Endothelial cell of umbilical vein (primary cell): ENCODE results near the gene TEAD4. TPM values are rescaled to one million over a fixed set of nuclear protein-coding genes. Genes with fewer than 3 reads are reported as not detected.

Experiments used
- BruUV-seq: library from RNA; stranded (reverse); fragments of 400-500 nt; replicated peaks from 2 replicates; lab custom pipeline; 2021; lab: Mats Ljungman, UMichigan
- CTCF ChIA-PET: fragments of 300-600, 350-600 bp; sonication (Branson Sonifier 250); formaldehyde crosslinking; loops from one replicate; lab custom pipeline; 2021; ENCODE audit warnings: antibody characterized with exemption, inconsistent platforms; lab: Charles Lee
- POLR2A ChIA-PET: fragments of 300-600, 350-600 bp; sonication (Branson Sonifier 250); formaldehyde crosslinking; loops from one replicate; lab custom pipeline; 2021; ENCODE audit warnings: antibody characterized with exemption, inconsistent platforms; lab: Charles Lee
- DNase-seq: peaks from one replicate; pipeline ENCODE4 v3.0.0-alpha.2; 2011; ENCODE audit warnings: low read depth, low spot score
- FAIRE-seq: peaks from 2 replicates; lab custom pipeline; 2011; peaks lifted over from hg19 to GRCh38; lab: Jason Lieb, UNC
- H2AFZ ChIP-seq: 2 replicates; pipeline ENCODE4 v1.6.0; 2012; ENCODE audit warnings: low read depth, low read length, control low read depth, inconsistent platforms
- H3K27ac ChIP-seq: 2 replicates; pipeline ENCODE4 v1.5.1; 2011; ENCODE audit warnings: low read depth, mild to moderate bottlenecking, control low read depth, low read length, moderate library complexity; ENCODE audit not compliant: insufficient read depth
- H3K27me3 ChIP-seq, 2 experiments: 2 replicates each; pipeline versions ENCODE4 v1.6.0 to v1.6.1; 2011; ENCODE audit warnings: low read length in 2 of 2, mixed read lengths in 1 of 2; ENCODE audit not compliant: control insufficient read depth in 2 of 2, insufficient read depth in 2 of 2
- H3K36me3 ChIP-seq, 2 experiments: 2 replicates in 1 of 2; 3 replicates in 1 of 2; pipeline ENCODE4 v1.5.1; 2011; ENCODE audit warnings: low read length in 2 of 2, mild to moderate bottlenecking in 1 of 2, moderate library complexity in 1 of 2; ENCODE audit not compliant: control insufficient read depth in 2 of 2, insufficient read depth in 2 of 2; ENCODE audit errors: extremely low read depth in 1 of 2
- H3K4me1 ChIP-seq: 3 replicates; pipeline ENCODE4 v1.5.1; 2011; ENCODE audit warnings: mild to moderate bottlenecking, low read length; ENCODE audit not compliant: control insufficient read depth, insufficient read depth; ENCODE audit errors: extremely low read depth
- H3K4me2 ChIP-seq: 2 replicates; pipeline ENCODE4 v1.6.1; 2011; ENCODE audit warnings: low read length, control low read depth, mixed read lengths; ENCODE audit not compliant: insufficient read depth
- H3K4me3 ChIP-seq, 3 experiments: fragments of 200-600 bp in 1 of 3; sonication (generic), shearing (Covaris generic) in 1 of 3; replicated peaks in 1 of 3; 2 replicates each; pipeline ENCODE4 v1.5.1; 2011 to 2016; ENCODE audit warnings: control low read depth in 3 of 3, low read length in 3 of 3, mild to moderate bottlenecking in 2 of 3, inconsistent platforms in 1 of 3, low read depth in 1 of 3, moderate library complexity in 1 of 3; ENCODE audit not compliant: insufficient read depth in 1 of 3
- H3K79me2 ChIP-seq: 2 replicates; pipeline ENCODE4 v1.6.0; 2012; ENCODE audit warnings: low read length, inconsistent platforms; ENCODE audit not compliant: control insufficient read depth, insufficient read depth
- H3K9ac ChIP-seq: replicated peaks from 2 replicates; pipeline ENCODE3; 2011; ENCODE audit warnings: low read length, control low read depth; ENCODE audit not compliant: insufficient read depth; ENCODE audit errors: extremely low read depth
- H3K9me1 ChIP-seq: replicated peaks from 3 replicates; pipeline ENCODE4 v1.6.0; 2011; ENCODE audit warnings: mild to moderate bottlenecking, low read length; ENCODE audit not compliant: control insufficient read depth, insufficient read depth; ENCODE audit errors: extremely low read depth
- H3K9me3 ChIP-seq: replicated peaks from 2 replicates; pipeline ENCODE4 v1.5.1; 2012; ENCODE audit warnings: low read length, inconsistent platforms; ENCODE audit not compliant: control insufficient read depth, insufficient read depth
- H4K20me1 ChIP-seq: replicated peaks from 2 replicates; pipeline ENCODE3; 2011; ENCODE audit warnings: mild to moderate bottlenecking, low read length; ENCODE audit not compliant: control insufficient read depth, insufficient read depth; ENCODE audit errors: extremely low read depth
- EZH2 ChIP-seq: IDR thresholded peaks from 2 replicates; pipeline ENCODE4 v1.6.1; 2012; ENCODE audit warnings: borderline replicate concordance, low read depth, mild to moderate bottlenecking, moderate library complexity, low read length, inconsistent platforms; ENCODE audit not compliant: severe bottlenecking
- FOS ChIP-seq: IDR thresholded peaks from 2 replicates; pipeline ENCODE4 v1.6.1; 2011; ENCODE audit warnings: mild to moderate bottlenecking, low read length, moderate library complexity, borderline replicate concordance; ENCODE audit not compliant: insufficient read depth
- GATA2 ChIP-seq: IDR thresholded peaks from 2 replicates; pipeline ENCODE4 v1.7.0; 2011; ENCODE audit warnings: low read depth, mild to moderate bottlenecking, moderate library complexity, mixed read lengths, low read length; ENCODE audit not compliant: insufficient read length, insufficient read depth
- JUN ChIP-seq: IDR thresholded peaks from 2 replicates; pipeline ENCODE4 v1.6.1; 2011; ENCODE audit warnings: borderline replicate concordance, low read depth; ENCODE audit not compliant: insufficient read length, insufficient read depth
- MAX ChIP-seq: IDR thresholded peaks from 2 replicates; pipeline ENCODE4 v1.6.1; 2011; ENCODE audit not compliant: insufficient read depth, insufficient read length
- MYC ChIP-seq: IDR thresholded peaks from one replicate; pipeline ENCODE4 v1.6.1; 2011; ENCODE audit warnings: mild to moderate bottlenecking, low read depth, low read length
- POLR2A ChIP-seq: IDR thresholded peaks from 2 replicates; pipeline ENCODE4 v1.6.1; 2012; ENCODE audit warnings: low read depth, mild to moderate bottlenecking, control low read depth, low read length
- POLR2AphosphoS5 ChIP-seq: IDR thresholded peaks from 2 replicates; pipeline ENCODE4 v1.6.1; 2012; ENCODE audit warnings: low read depth, mild to moderate bottlenecking, control low read depth, low read length, moderate library complexity; ENCODE audit not compliant: insufficient read depth
- dilution Hi-C: fragments of 300-500 bp; cut with MboI; formaldehyde crosslinking; loops from one replicate; pipeline ENCODE4 v1.15.0; 2019; ENCODE audit warnings: low sequenced_read_pairs; ENCODE audit not compliant: extremely low pct_ligation_motif_present
- intact Hi-C: fragments of 100-400 bp; cut with micrococcal nuclease; formaldehyde crosslinking; loops from one replicate; pipeline ENCODE4 v1.10.0; 2022
- polyA plus RNA-seq, 4 experiments: library from polyadenylated mRNA; depleted of rRNA in 3 of 4; stranded (reverse) in 3 of 4; unstranded in 1 of 4; fragments of >200 nt; gene quantifications; 2 replicates each; pipeline versions ENCODE4 v1.2.1 to v1.2.3, GENCODE V29; 2011 to 2012; ENCODE audit warnings: missing spikeins in 1 of 4
- total RNA-seq: library from RNA; stranded (reverse); gene quantifications from 2 replicates; pipeline ENCODE4 v1.2.3, GENCODE V29; 2021
- TF ChIP-seq, protein P1 (sequence below), 2 donors: IDR thresholded peaks; 1 replicate in 1 of 2; 2 replicates in 1 of 2; pipeline ENCODE4 v1.5.1; 2011; ENCODE audit warnings: low read length in 2 of 2, mild to moderate bottlenecking in 2 of 2, moderate library complexity in 2 of 2, control low read depth in 1 of 2, inconsistent platforms in 1 of 2, low read depth in 1 of 2; ENCODE audit not compliant: insufficient read depth in 1 of 2; ENCODE audit errors: extremely low read depth in 1 of 2

TEAD4 gene
- total and polyA plus RNA-seq, 2 donors (not counting 3 experiments of a cell fraction or from before 2014, with no cell fraction given), result 34.4 to 46.0 TPM

DNA sequence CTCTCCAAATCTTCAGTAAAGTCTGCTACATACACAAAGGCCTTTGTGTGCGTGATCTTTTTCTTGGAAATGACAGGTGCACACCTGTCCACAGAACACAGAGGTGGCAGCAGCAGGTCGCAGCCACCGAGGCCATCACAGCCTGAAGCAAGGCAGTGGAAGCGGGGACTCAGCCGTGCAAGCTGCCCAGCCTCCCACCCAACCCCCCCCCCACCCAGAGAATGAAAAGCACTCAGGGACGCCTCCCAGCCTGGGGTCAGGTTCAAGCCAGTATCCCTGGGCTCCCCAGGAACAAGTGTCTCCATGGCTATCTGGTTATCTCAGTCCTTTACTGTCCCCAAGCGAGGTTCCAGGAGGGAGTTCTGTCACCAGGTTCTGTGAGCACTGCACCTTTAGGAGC is 86.8 kb downstream of the TEAD4 start:
- Histone ChIP-seq H4K20me1 (no peaks in the 10 kb centered on the region), H2AFZ (no peak overlapping the region), H3K9me3 (no peaks in the 10 kb centered on the region), H3K4me3 (no peak overlapping the region), H3K9me1 (no peaks in the 10 kb centered on the region), H3K4me2 (no peak overlapping the region), H3K9ac (no peak overlapping the region), H3K4me1 (no peaks in the 10 kb centered on the region), H3K36me3 (no peaks in the 10 kb centered on the region), H3K27ac (no peak overlapping the region), H3K27me3 (no peaks in the 10 kb centered on the region), H3K79me2 (no peaks in the 10 kb centered on the region)
- dilution Hi-C loops, result no loop called here
- POLR2A ChIA-PET, result no interaction called here
- FAIRE-seq (no peak), DNase-seq (no peak)
- CTCF ChIA-PET, result interaction anchor here (1.3 kb wide), 1 partner anchor 11 kb away, joined by 3 read pairs; no protein-coding TSS in a partner anchor
- intact Hi-C loops, result no loop called here
- no TSS peak for BruUV-seq
- TF ChIP-seq POLR2A (no peak), FOS (no peak), EZH2 (no peak)

- Histone ChIP-seq H3K4me2 (no peak overlapping the region), H3K4me3 (no peak overlapping the region), H3K36me3 (no peaks in the 10 kb centered on the region), H3K9ac (no peak overlapping the region), H4K20me1 (no peaks in the 10 kb centered on the region), H3K79me2 (no peaks in the 10 kb centered on the region), H3K27me3 (no peaks in the 10 kb centered on the region), H3K4me1 (no peaks in the 10 kb centered on the region), H3K9me1 (no peaks in the 10 kb centered on the region), H2AFZ (no peak overlapping the region), H3K27ac (no peak overlapping the region), H3K9me3 (no peaks in the 10 kb centered on the region)
- FAIRE-seq, result no peak
- TF ChIP-seq POLR2AphosphoS5, result no peak
- no peak for TF ChIP-seq MYC
- TF ChIP-seq, protein P1, sequence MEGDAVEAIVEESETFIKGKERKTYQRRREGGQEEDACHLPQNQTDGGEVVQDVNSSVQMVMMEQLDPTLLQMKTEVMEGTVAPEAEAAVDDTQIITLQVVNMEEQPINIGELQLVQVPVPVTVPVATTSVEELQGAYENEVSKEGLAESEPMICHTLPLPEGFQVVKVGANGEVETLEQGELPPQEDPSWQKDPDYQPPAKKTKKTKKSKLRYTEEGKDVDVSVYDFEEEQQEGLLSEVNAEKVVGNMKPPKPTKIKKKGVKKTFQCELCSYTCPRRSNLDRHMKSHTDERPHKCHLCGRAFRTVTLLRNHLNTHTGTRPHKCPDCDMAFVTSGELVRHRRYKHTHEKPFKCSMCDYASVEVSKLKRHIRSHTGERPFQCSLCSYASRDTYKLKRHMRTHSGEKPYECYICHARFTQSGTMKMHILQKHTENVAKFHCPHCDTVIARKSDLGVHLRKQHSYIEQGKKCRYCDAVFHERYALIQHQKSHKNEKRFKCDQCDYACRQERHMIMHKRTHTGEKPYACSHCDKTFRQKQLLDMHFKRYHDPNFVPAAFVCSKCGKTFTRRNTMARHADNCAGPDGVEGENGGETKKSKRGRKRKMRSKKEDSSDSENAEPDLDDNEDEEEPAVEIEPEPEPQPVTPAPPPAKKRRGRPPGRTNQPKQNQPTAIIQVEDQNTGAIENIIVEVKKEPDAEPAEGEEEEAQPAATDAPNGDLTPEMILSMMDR (IDR thresholded peaks at IDR 0.05; ENCODE audit: extremely low read depth in 1 of 2, insufficient read depth in 1 of 2, low read depth in 1 of 2, low read length in 2 of 2), result no peak
- no peak for TF ChIP-seq MAX
- no peak for TF ChIP-seq FOS
- TF ChIP-seq POLR2A, result no peak
- TF ChIP-seq JUN, result no peak
- TF ChIP-seq EZH2, result no peak
- TF ChIP-seq GATA2, result no peak
- no TSS peak for BruUV-seq
- DNase-seq, result no peak
- POLR2A ChIA-PET, result no interaction called here
- dilution Hi-C loops, result no loop called here
- CTCF ChIA-PET, result interaction anchor here (1.3 kb wide), 1 partner anchor 12 kb away, joined by 3 read pairs; no protein-coding TSS in a partner anchor
- intact Hi-C loops, result no loop called here
These were observed 87.4 kb downstream of the TEAD4 start for GRCh38 chr12:3046441-3047200.
